GM21786 (cell line): Measurements from ENCODE around the gene SLC46A1.

Experiments
- ATAC-seq: cut with Tn5 transposase; IDR thresholded peaks from one replicate; pipeline ENCODE4 v1.9.1; 2021; ENCODE audit not compliant: unreplicated experiment

The SLC46A1 gene

DNA sequence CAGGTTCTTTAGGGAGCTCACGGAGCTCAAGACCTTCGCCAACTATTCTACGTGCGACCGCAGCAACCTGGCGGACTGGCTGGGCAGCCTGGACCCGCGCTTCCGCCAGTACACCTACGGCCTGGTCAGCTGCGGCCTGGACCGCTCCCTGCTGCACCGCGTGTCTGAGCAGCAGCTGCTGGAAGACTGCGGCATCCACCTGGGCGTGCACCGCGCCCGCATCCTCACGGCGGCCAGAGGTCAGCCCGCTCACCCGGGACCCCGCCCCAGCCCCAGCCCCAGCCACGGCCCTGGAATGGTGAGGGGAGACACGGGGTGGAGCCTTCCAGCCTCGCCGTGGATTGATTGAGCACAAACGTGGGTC is 21.0 kb downstream of the SLC46A1 start:
- ATAC-seq: no peak

DNA sequence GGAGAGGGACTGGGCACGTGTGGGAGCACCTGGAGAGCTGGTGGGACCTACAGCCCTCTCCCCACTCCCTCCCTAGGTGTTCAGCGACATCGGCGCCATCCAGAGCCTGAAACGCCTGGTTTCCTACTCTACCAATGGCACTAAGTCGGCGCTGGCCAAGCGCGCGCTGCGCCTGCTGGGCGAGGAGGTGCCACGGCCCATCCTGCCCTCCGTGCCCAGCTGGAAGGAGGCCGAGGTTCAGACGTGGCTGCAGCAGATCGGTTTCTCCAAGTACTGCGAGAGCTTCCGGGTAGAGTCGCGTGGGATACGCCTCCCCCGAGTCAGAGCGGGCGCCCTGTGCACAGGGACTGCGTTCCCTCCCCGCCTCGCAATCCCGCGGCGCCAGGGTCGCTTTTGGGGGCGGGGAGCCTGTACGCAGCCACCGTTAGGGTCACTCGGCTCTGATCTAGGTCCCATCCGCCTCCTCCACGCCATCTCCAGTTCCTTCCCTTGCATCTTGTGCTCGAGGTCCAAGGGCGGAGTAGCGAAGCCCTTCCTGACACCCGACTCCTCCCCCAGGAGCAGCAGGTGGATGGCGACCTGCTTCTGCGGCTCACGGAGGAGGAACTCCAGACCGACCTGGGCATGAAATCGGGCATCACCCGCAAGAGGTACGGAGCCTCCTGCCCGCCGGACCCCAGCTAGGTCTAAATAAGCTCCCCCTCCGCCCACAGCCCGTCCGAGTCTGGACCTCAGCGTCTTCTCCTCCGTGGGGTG is 21.6 kb downstream of the SLC46A1 start:
- ATAC-seq: peak; percentile 57

DNA sequence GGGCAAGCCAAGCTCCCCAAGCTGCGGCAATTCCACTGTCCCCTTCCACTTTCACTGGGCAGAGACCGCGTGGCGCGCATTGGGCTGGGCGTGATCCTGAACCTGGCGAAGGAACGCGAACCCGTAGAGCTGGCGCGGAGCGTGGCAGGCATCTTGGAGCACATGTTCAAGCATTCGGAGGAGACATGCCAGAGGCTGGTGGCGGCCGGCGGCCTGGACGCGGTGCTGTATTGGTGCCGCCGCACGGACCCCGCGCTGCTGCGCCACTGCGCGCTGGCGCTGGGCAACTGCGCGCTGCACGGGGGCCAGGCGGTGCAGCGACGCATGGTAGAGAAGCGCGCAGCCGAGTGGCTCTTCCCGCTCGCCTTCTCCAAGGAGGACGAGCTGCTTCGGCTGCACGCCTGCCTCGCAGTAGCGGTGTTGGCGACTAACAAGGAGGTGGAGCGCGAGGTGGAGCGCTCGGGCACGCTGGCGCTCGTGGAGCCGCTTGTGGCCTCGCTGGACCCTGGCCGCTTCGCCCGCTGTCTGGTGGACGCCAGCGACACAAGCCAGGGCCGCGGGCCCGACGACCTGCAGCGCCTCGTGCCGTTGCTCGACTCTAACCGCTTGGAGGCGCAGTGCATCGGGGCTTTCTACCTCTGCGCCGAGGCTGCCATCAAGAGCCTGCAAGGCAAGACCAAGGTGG is 24.7 kb downstream of the SLC46A1 start:
- ATAC-seq: no peak

DNA sequence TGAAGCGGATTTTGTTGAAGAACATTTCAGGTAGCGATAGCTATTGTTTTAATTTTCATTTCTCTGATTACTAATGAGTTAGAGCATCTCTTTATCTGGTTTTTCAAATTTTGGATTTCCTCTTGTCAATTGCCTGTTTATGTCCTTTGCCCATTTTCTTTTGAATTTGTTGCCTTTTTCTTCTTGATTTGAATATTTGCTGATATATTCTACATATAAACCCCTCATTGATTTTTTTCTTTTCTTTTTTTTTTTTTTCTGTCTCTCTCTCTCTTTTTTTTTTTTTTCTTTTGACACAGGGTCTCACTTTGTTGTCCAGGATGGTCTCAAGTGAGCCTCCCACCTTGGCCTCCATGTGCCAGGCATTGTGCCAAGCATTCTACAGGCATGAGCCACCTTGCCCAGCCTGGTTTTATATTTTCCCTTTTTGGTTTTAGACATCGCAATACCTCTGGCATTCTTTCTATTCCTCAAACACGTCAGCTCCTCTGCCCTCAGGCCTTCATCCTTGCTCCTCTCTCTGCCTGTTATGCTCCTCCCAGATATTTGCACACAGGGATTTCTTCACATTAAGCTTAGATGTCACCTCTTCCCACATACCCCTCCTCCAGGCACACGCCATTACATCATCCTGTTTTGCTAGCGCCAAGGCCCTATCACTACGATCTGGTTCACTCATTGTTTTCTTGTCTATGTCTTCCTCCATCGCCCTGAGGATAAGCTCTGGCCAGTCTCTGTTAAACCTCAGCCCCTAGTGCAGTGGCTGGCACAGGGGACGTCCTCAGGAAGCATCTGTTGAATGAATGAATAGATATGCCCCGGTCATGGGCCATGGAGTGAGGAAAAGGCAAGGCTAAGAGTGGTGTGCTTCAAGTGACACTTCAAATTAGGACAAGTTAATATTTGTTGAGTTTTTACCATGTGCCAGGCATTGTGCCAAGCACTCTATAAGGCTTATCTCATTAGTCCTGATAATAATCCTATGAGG is 25.9 kb downstream of the SLC46A1 start:
- ATAC-seq: no peak

DNA sequence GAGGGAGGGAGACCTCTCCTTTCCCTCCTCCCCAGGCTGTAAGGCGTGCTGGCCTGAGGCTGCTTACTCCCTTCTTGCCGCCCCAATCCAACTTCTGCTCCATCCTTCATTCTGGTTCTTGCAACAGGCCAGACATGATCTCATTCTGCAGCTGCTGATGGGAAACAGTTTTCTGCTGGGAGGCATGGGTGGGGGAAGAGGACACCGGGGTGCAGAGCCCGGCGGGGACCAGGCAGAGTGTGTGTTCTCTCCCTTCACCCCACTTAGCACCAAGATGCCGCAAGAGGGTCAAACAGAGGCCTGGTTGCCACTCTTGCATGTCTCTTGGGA is 33.1 kb downstream of the SLC46A1 start:
- ATAC-seq: no peak

DNA sequence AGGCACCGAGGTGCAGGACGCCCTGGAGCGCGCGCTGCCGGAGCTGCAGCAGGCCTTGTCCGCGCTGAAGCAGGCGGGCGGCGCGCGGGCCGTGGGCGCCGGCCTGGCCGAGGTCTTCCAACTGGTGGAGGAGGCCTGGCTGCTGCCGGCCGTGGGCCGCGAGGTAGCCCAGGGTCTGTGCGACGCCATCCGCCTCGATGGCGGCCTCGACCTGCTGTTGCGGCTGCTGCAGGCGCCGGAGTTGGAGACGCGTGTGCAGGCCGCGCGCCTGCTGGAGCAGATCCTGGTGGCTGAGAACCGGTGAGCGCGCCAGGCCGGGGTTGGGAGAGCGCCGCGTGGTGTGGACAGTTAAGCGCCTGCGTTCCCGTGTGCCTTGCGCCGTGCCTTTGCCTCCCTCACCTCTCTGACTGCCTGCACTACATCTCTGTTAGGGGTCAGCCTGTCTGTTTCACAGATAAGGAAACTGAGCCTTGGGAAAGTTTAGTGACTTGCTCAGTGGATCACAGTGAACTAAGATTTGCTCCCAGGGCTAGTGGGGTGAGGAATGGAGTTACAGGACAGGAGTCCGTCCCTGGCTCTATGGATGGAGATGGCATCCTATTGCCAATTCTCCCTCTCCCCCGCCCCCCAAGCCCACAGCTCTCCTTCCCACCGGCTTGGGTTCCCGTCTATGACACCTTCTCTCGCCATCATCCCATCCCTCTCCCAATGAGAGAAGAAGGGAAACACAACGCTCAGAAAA is 33.6 kb downstream of the SLC46A1 start:
- no peak for ATAC-seq

DNA sequence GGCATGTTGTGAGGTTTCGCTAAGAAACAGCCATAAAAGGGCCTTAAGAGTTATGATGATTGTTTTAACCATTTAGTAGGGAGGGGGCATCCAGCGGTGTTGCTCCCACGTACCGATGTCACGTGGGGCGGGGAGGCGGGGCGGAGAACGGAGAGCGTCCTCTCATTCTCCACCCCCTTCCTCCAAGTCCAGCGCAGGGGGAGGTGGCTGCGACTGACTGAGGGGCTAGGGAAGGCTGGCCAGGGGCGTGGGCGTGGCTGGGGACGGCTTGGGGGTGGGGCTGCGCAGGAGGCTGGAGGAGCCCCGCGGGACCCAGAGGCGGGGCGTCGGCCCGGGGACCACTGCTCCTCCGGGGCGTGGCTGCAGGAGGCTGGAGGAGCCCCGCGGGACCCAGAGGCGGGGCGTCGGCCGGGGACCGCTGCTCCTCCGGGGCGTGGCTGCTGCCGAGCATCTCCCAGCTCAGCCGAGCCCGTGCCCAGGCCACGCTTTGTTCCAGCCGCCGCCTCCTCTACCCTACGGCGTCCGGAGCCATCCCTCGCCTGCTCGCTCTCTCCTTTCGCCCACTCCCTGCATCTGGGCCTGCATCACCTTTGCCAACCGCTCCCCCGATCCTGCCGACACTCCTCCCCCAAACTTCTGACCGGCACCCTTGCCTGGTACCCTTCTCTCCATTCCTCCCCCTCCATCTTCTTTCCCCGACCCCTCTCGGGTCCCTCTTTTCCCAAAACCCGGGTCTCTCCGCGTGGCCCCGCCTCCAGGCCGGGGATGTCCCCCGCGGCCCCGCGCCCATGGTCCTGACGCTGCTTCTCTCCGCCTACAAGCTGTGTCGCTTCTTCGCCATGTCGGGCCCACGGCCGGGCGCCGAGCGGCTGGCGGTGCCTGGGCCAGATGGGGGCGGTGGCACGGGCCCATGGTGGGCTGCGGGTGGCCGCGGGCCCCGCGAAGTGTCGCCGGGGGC is 34.5 kb downstream of the SLC46A1 start, which contains the start of gene SARM1:
TSS of gene SARM1 (plus strand) at position 450 of the 958 bp plus-strand sequence. CDS start at position 789, 339 bp downstream.
- ATAC-seq: peak; percentile 85

DNA sequence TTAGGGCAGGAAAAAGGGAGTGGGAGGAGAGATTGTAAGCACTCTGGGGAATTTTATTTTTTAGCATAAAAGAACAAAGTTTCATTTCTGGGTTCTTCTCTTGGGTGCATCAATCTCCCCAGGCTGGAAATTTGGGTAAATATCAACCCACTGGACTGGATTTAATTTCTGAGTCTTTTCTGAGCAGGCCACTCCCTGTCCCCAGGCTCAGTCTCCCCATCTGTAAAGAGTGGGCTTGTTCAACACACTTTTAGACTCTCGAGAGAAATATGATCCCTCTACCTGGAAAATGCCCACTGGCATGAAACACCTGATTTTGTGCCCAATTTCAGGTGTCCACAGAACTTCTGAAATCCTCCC is 35.3 kb downstream of the SLC46A1 start:
- ATAC-seq: no peak

DNA sequence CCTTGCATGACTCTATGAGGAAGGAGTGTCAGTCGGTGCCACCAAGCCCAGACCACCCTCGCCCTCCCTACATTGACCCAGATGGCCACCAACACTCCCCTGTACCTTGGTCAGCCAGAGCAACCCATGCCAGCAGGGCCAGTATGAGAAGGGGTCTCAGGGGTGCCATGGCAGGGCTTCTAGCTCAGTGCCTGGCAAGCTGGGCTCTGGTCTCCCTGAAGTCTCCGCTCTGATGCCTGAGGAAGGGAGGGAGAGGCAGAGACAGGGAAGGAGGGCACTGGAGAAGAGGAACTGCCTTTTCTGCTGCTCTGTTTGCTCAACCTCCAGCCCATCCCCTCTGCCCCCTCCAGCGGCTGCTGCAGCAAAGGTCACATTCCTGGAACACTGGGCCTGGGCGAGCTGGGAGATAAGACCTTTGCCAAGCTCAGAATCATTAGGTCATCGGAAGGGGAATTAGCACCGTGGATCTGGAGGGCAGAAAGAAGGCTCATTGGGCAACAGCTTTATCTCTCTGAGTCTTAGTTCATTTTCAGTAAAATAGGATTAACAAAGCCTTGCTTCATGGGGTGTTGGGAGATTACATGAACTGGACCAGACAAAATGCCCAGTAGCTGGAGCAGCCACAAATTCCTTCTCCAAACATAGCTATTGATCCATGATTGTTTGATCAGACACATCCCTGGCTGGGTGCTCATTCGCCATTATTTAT is 35.8 kb downstream of the SLC46A1 start, which contains the start of gene VTN:
TSS of gene VTN (minus strand) at position 273 of the 709 bp plus-strand sequence. CDS start at position 169, 104 bp downstream.
- no peak for ATAC-seq

DNA sequence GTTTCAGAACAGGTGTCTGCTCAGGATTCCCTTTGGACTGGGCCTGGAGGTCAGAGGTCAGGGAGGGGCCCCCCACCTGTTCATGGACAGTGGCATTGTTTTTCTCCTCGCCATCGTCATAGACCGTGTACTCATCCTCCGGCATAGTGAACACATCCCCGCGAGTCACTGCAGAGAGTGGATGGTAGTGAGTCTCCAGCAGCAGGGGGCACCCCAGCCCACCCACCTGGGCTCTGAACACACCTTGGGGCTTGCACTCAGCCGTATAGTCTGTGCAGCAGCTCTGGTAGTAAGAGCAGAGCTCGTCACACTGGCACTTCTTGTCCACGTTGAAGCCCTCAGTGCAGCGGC is 36.4 kb downstream of the SLC46A1 start:
- ATAC-seq: no peak

DNA sequence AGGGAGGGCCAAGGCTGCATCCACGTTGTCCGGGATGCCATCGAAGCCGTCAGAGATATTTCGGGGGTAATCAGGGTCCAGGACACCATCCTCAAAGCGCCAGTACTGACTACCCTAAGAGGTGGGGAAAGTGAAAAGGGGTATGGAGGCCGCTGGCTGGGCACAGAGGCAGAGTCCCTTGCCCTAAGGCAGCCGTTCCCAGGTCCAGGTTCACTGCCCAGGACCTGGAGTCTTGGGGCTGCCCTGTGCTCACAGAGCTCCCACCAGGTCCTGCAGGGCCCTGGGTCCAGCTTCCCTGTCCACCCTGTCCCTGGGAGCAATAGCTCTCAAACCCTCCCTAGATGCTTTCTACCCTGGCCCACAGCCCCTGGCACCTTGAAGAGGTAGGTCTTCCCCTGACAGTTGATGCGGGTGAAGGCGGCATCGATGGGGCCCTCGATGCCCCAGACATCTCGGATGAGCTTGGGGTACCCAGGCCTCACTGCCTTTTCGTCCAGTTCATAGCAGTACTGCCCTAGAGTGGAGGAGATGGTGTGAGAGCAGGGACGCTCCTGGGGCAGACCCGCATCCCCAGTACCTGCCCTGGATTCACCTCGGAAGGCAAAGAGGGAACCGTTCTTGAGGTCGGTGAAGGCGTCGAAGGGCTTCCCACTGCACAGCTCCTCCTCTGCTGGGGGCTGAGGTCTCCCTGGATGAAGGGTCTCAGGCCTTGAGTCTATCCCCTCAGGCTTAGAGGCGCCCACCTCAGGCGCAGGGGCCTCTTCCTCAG is 36.9 kb downstream of the SLC46A1 start:
- ATAC-seq: no peak

DNA sequence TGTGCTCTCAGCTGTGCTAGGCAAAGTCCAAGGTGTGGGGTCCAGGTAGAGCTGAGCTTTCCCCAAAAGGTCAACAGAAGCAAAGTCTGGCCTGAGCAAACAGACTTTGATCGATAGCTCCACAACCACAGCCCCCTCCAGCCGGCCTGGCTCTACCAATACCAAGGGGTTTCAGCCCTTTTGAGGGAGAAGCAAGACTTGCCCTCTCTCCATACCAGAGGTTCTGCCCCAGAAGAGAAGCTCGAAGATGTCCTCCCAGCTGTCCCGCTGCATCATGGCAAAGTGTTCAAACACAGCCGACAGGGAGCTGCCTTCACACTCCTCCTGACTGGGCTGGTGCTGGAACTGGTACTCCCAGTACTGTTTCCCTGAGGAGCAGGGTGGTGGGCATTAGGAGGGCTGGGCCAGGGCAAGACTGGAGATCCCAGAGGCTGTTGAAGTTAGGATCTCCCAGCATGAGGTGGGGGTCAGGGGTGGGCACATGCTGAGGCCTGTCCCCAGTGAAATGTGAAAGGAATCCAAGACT is 37.6 kb downstream of the SLC46A1 start:
- no peak for ATAC-seq

DNA sequence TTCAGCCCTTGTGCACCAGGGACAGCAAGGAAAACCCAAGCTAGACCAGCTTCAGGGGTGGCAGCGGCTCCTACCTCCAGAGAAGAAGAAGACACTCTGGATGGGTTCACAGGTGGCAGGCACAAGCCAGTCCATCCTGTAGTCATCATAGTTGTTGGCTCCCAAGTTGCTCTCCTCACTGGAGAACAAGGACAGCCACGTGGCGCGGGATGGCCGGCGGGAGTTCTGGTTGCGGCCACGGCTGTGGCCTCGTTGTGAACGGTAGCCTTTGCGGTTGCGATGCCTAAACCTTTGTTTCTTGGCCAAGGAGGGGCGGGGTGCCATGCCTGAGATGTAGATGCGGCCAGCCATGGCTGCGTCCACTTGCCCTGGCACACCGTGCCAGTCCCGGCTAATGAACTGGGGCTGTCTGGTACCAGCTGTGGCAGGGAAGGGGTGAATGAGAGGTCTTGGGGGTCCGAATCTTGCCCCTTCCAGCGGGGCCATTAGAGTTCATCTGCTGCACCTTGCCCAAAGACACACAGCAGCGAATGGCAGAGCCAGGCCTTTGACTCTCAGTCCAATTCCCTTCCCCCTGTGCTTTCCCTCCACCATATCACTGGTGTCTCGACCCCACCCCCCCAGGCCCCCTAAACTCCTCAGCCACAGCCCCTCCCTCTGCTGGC is 38.2 kb downstream of the SLC46A1 start:
- ATAC-seq: no peak

DNA sequence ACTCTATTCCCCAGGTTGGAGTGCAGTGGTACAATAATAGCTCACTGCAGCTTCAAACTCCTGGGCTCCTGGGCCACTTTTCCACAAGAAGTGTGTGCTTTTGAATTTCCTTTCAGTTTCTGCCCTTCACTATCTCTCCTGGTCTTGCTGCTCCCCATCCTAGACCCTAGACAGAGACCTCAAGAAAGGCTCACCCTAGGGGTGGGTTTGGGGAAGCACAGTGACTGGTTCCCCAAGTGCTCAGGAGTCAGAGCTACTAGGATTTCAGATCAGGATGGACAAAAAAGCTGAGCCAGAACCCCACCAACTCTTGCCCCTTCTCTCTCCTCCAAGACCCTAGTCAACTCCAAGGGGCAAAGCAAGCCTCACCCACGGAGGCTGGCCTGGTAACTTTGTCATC is 39.4 kb downstream of the SLC46A1 start:
- no peak for ATAC-seq

DNA sequence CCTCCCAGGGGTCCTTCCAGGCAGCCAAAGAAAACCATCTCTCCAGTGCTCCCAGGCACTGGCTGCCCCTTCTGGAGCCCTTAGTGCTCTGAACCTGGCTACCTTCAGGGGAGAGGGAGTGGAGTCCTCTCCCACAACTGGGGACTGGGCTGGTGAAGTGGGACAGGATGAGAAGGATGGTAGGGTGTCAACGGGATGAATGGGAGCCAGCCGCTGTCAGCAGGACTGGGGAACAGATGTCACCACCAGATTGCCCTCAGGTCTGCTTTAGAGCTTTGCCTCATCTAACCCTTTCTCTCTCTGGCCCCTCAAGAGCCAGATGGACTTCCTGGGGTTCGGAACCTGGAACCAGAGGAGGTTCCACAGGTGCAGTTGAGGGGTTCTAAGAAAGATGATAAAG is 40.5 kb downstream of the SLC46A1 start:
- no peak for ATAC-seq

DNA sequence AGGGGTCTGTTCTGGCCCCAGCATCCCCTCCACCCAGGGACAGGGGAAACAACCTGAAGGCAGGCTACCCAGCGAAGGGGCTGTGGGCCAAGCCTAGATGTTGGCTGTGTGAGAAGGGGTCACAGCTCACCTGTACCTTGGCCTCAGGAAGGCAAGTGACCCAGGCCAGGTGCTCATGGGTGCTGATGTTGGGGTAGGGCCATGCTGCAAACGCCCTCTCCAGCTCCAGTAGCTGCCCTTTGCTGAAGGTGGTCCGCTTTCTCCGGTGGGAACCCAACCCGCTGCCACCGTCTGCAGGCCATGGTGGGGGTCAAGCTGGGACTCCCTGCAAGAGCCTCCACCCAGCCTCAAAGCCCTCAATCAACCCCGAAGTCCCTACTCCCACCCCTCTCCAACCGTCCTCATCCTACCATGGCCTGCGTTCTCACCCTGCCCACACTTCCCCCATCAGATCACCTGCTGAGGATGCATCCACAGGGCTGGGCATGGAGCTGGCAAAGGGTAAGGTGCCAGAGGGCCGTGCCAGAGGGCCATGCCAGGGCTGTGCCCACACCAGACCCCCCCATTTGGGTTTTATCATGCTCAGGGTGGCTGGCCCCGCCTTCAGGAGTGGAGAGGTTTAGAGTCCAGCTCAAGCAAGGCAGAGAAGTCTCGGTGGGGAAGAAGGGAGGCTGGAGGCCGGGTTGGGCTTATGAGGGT is 41.2 kb downstream of the SLC46A1 start, which contains the start of gene SEBOX:
TSS of gene SEBOX (minus strand) at position 535 of the 699 bp plus-strand sequence. CDS start at position 487, 48 bp downstream.
- ATAC-seq: no peak
